ENCODE measurements around the gene CYP2U1. TPM values are rescaled to one million over a fixed set of nuclear protein-coding genes. Genes with fewer than 3 reads are reported as not detected.
"Not testable (repeated sequence)": the region's sequence is repeated elsewhere in the genome, so short reads cannot be mapped to it uniquely, and the experiment has no call there.

Gene CYP2U1
- total and polyA plus RNA-seq, 8 donors: 0.58 to 10.7 (median 3.1) TPM

DNA sequence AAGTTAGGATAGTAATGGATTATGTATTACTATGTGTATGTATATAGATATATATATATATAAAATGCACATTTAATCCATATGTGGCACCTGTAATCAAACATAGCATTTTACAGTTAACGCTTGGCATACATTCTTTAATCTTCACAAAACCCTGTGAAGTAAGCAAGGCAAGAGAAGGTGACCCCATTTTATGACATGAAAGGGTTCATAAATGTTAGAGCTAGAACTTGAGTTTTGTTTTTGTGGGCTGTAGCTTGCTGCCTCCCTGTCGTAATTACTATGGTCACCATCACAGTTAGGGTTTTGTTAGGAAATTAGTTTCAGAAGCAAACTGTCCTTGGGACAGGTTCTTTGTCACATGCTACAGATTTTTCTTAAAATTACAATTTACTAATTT is 13.8 kb upstream of the CYP2U1 start:
- H3K27me3 ChIP-seq: no peaks in the 10 kb centered on the region
- TF ChIP-seq, protein P1, sequence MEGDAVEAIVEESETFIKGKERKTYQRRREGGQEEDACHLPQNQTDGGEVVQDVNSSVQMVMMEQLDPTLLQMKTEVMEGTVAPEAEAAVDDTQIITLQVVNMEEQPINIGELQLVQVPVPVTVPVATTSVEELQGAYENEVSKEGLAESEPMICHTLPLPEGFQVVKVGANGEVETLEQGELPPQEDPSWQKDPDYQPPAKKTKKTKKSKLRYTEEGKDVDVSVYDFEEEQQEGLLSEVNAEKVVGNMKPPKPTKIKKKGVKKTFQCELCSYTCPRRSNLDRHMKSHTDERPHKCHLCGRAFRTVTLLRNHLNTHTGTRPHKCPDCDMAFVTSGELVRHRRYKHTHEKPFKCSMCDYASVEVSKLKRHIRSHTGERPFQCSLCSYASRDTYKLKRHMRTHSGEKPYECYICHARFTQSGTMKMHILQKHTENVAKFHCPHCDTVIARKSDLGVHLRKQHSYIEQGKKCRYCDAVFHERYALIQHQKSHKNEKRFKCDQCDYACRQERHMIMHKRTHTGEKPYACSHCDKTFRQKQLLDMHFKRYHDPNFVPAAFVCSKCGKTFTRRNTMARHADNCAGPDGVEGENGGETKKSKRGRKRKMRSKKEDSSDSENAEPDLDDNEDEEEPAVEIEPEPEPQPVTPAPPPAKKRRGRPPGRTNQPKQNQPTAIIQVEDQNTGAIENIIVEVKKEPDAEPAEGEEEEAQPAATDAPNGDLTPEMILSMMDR (IDR thresholded peaks at IDR 0.05): no peak
- TF ChIP-seq POLR2AphosphoS5 (IDR thresholded peaks at IDR 0.05) (no peak), EP300 (IDR thresholded peaks at IDR 0.05) (no peak), POLR2A (IDR thresholded peaks at IDR 0.05) (no peak)
- intact Hi-C loops (cut with DNase I; ENCODE audit: low total_unique reads): no loop called here
- no peaks in the 10 kb centered on the region for H3K36me3 ChIP-seq
- H3K9me3 ChIP-seq: peaks cover 0 to 29% (median 18%) of the 10 kb centered on the region in 4 donors
- peaks cover 0 to 4% (median 0%) of the 10 kb centered on the region in 4 donors for H3K4me1 ChIP-seq
- no peak for DNase-seq
- no peak overlapping the region for H3K4me3 ChIP-seq
- H3K27ac ChIP-seq: no peak overlapping the region
- 91 to 97% (median 95%) methylated on average over 2 of the region's 2 CpGs for WGBS, 5 donors

DNA sequence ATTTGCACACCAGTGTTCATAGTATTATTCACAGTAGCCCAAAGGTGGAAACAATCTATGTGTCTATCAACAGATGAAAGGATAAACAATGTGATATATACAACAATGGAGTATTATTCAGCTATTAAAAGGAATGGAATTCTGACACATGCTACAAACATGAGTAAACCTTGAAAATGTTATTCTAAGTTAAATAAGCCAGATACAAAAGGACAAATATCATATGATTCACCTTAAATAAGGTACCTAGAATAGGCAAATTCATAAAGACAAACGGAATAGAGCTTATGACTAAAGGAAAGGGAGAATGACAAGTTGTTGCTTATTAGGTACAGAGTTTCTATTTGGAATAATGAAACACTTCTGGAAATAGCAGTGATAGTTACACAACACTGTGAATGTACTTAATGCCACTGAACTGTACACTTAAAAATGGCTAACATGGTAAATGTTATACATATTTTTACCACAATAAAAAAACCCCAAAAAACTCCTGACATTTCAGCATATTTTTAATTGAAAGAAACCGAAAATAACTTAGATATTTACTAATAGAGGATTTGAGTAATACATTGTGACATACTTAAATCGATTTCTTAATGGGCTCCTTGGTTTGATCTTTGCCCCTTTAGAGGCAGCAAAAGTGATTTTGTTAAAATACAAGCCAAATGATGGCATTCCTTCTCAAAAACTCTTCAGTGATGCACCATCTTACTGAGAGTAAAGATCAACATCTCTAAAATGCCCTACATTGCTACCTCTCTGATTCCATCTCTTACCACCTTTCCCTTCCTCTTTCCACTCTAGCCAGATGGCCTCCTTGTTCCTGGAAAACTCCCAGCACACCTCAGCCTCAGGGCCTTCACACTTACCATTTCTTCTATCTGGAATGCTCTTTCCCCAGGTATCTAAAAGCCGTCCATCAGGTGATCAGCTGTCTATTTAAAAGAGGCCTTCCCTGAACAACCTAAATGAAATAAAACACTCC is 8.6 kb upstream of the CYP2U1 start:
- 62 to 75% (median 72%) methylated on average over 4 of the region's 4 CpGs for WGBS, 5 donors
- DNase-seq: no peak
- intact Hi-C loops (cut with DNase I; ENCODE audit: low total_unique reads): no loop called here

DNA sequence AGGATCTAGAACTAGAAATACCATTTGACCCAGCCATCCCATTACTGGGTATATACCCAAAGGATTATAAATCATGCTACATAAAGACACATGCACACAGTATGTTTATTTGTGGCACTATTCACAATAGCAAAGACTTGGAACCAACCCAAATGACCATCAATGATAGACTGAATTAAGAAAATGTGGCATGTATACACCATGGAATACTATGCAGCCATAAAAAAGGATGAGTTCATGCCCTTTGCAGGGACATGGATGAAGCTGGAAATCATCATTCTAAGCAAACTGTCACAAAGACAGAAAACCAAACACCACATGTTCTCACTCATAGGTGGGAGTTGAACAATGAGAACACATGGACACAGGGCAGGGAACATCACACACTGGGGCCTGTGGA is 5.6 kb upstream of the CYP2U1 start:
- H3K4me3 ChIP-seq; H3K4me1 ChIP-seq; H3K36me3 ChIP-seq; H3K27ac ChIP-seq; DNase-seq; intact Hi-C loops (cut with DNase I; ENCODE audit: low total_unique reads); H3K27me3 ChIP-seq: not testable (repeated sequence)
- peaks cover 0 to 11% (median 4%) of the 10 kb centered on the region in 4 donors for H3K9me3 ChIP-seq

More for the DNA sequence above, 8.6 kb upstream of the CYP2U1 start:
- TF ChIP-seq POLR2AphosphoS5 (IDR thresholded peaks at IDR 0.05) (no peak), POLR2A (IDR thresholded peaks at IDR 0.05) (no peak), EP300 (IDR thresholded peaks at IDR 0.05) (no peak)
- TF ChIP-seq, protein P1 (IDR thresholded peaks at IDR 0.05): no peak
- peaks cover 0 to 29% (median 18%) of the 10 kb centered on the region in 4 donors for H3K9me3 ChIP-seq
- no peaks in the 10 kb centered on the region for H3K36me3 ChIP-seq
- no peak overlapping the region for H3K4me3 ChIP-seq
- H3K27ac ChIP-seq: no peak overlapping the region
- no peaks in the 10 kb centered on the region for H3K27me3 ChIP-seq
- no peaks in the 10 kb centered on the region for H3K4me1 ChIP-seq

DNA sequence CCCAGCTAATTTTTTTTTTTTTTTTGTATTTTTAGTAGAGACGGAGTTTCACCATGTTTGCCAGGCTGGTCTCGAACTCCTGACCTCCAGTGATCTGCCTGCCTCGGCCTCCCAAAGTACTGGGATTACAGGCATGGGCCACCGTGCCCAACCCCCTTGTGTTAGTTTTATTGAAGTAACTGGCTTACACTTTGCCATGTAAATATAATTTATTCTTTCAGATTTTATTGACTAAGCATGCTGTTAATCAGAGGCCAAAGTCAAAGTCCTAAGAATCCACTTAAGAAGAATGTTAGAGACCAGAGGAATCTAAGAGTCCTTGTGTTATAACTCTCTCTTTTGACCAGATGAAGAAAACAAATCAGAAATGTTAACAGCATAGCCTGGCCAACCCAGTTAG is 4.5 kb upstream of the CYP2U1 start:
- H3K4me3 ChIP-seq; H3K27me3 ChIP-seq; DNase-seq; intact Hi-C loops (cut with DNase I; ENCODE audit: low total_unique reads); H3K36me3 ChIP-seq; H3K9me3 ChIP-seq; H3K27ac ChIP-seq: not testable (repeated sequence)
- WGBS, 5 donors: 57 to 71% (median 63%) methylated on average over 4 of the region's 4 CpGs
- peaks cover 0 to 12% (median 6%) of the 10 kb centered on the region in 4 donors for H3K4me1 ChIP-seq

DNA sequence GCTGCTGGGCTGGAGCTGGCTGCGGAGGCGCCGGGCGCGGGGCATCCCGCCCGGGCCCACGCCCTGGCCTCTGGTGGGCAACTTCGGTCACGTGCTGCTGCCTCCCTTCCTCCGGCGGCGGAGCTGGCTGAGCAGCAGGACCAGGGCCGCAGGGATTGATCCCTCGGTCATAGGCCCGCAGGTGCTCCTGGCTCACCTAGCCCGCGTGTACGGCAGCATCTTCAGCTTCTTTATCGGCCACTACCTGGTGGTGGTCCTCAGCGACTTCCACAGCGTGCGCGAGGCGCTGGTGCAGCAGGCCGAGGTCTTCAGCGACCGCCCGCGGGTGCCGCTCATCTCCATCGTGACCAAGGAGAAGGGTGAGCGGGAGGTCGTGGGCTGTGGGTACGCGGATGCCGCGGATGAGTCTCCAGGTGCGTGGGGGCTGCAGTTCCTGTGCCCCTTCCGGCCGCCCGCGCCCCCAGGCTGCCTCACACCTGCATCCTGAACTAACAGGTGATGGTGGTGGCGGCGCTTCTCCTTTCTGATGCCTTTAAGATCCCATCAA is 499 bp downstream of the CYP2U1 start:
- WGBS, 5 donors: 2 to 5% (median 3%) methylated on average over 30 to 45 of the region's 45 CpGs
- Histone ChIP-seq H3K4me1 (peaks cover 6 to 25% (median 21%) of the 10 kb centered on the region in 4 donors), H3K27ac (peak overlapping the region; percentile 65 to 86 (median 77)), H3K36me3 (peaks cover 0 to 6% (median 0%) of the 10 kb centered on the region in 4 donors), H3K27me3 (no peaks in the 10 kb centered on the region), H3K4me3 (peak overlapping the region; percentile 73 to 84 (median 79)), H3K9me3 (no peaks in the 10 kb centered on the region)
- no peak for DNase-seq
- TF ChIP-seq POLR2A (IDR thresholded peaks at IDR 0.05) (no peak), POLR2AphosphoS5 (IDR thresholded peaks at IDR 0.05) (no peak), EP300 (IDR thresholded peaks at IDR 0.05) (no peak)
- TF ChIP-seq, protein P1 (IDR thresholded peaks at IDR 0.05): no peak
- intact Hi-C loops (cut with DNase I; ENCODE audit: low total_unique reads): no loop called here

Data from stomach (tissue), 9 donors.